Activated naive CD8-positive, alpha-beta T cell (primary cell): ENCODE data around the gene ARID5B.

Experiments
- H3K27ac Mint-ChIP-seq: one replicate; pipeline ENCODE4 v1.8.0; 2021; ENCODE audit warnings: mixed read lengths
- H3K27me3 Mint-ChIP-seq: one replicate; pipeline ENCODE4 v1.8.0; 2021; ENCODE audit warnings: mixed read lengths
- H3K36me3 Mint-ChIP-seq: one replicate; pipeline ENCODE4 v1.8.0; 2021; ENCODE audit warnings: mixed read lengths
- H3K4me1 Mint-ChIP-seq: one replicate; pipeline ENCODE4 v1.8.0; 2021; ENCODE audit warnings: low read depth, mixed read lengths
- H3K4me3 Mint-ChIP-seq: one replicate; pipeline ENCODE4 v1.8.0; 2021; ENCODE audit warnings: mild to moderate bottlenecking, mixed read lengths
- H3K9me3 Mint-ChIP-seq: one replicate; pipeline ENCODE4 v1.8.0; 2021; ENCODE audit warnings: low read depth, mixed read lengths

The ARID5B gene

GRCh38 chr10:62116896-62117295 is 215.4 kb downstream of the ARID5B start:
- Mint-ChIP-seq H3K9me3 (peaks cover under 1% of the 10 kb centered on the region), H3K4me1 (peaks cover 14% of the 10 kb centered on the region), H3K4me3 (no peak overlapping the region), H3K36me3 (peaks cover 3% of the 10 kb centered on the region), H3K27me3 (no peaks in the 10 kb centered on the region), H3K27ac (no peak overlapping the region)

DNA sequence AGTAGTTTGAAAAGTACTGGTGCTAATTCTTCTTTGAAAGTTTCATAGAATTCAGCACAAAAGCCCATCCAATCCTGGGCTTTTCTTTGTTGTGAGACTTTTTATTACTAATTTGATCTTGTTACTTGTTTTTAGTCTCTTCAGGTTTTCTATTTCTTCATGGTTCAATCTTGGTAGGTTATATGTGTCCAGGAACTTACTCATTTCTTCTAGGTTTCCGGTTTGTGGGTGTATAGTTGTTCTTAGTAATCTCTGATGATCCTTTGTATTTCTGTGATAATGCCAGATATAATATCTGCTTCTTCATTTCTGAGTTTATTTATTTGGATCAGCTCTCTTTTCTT is 219.7 kb downstream of the ARID5B start:
- Mint-ChIP-seq H3K27me3 (no peaks in the 10 kb centered on the region), H3K4me1 (peaks cover 18% of the 10 kb centered on the region), H3K4me3 (no peak overlapping the region), H3K9me3 (peaks cover 12% of the 10 kb centered on the region), H3K27ac (peak overlapping the region; percentile 51), H3K36me3 (peaks cover 15% of the 10 kb centered on the region)

- Mint-ChIP-seq H3K36me3 (peaks cover 19% of the 10 kb centered on the region), H3K27me3 (no peaks in the 10 kb centered on the region), H3K4me3 (no peak overlapping the region), H3K4me1 (peaks cover 6% of the 10 kb centered on the region), H3K27ac (no peak overlapping the region), H3K9me3 (peaks cover 14% of the 10 kb centered on the region)
These were observed 226.5 kb downstream of the ARID5B start for GRCh38 chr10:62127975-62128374.

GRCh38 chr10:62130948-62131347 is 229.4 kb downstream of the ARID5B start:
- H3K4me1 Mint-ChIP-seq = peaks cover 5% of the 10 kb centered on the region
- no peaks in the 10 kb centered on the region for H3K27me3 Mint-ChIP-seq
- H3K9me3 Mint-ChIP-seq = peaks cover 13% of the 10 kb centered on the region
- no peak overlapping the region for H3K4me3 Mint-ChIP-seq
- peaks cover 14% of the 10 kb centered on the region for H3K36me3 Mint-ChIP-seq
- no peak overlapping the region for H3K27ac Mint-ChIP-seq

DNA sequence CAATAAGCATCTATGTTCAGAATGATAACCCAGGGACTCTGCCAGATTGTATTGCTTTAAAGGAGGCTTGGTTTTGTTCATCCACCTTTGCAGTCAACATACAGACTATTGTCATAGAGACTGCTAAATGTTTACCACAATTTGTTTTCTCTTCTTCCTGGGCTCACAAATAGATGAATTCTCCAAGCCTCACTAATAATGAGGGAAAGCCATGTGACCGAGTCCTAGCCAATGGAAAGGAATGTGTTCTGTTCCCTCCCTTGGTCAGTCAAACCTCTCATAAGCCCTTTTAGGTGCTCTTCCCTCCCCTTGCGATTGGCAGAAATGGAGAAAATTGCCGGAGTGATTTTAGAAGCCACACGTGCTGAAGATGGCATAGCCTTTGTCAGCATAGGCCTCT is 230.2 kb downstream of the ARID5B start:
- Mint-ChIP-seq H3K4me3 (no peak overlapping the region), H3K27ac (no peak overlapping the region), H3K4me1 (peaks cover 4% of the 10 kb centered on the region)

GRCh38 chr10:62133618-62134017 is 232.1 kb downstream of the ARID5B start:
- no peak overlapping the region for H3K27ac Mint-ChIP-seq
- no peaks in the 10 kb centered on the region for H3K4me1 Mint-ChIP-seq
- no peaks in the 10 kb centered on the region for H3K27me3 Mint-ChIP-seq
- peaks cover 13% of the 10 kb centered on the region for H3K36me3 Mint-ChIP-seq
- no peak overlapping the region for H3K4me3 Mint-ChIP-seq
- H3K9me3 Mint-ChIP-seq = peaks cover 13% of the 10 kb centered on the region

More for the DNA sequence above, 230.2 kb downstream of the ARID5B start:
- Mint-ChIP-seq H3K9me3 (peaks cover 13% of the 10 kb centered on the region), H3K36me3 (peaks cover 13% of the 10 kb centered on the region), H3K27me3 (no peaks in the 10 kb centered on the region)

- Mint-ChIP-seq H3K4me1 (no peaks in the 10 kb centered on the region), H3K36me3 (peaks cover 7% of the 10 kb centered on the region), H3K4me3 (no peak overlapping the region), H3K27me3 (no peaks in the 10 kb centered on the region), H3K27ac (no peak overlapping the region), H3K9me3 (no peaks in the 10 kb centered on the region)
These were observed 235.4 kb downstream of the ARID5B start for GRCh38 chr10:62136931-62137330.
